HG02840 (cell line): ENCODE data around the gene CADPS2.
A peak's percentile ranks its signal among the peaks of the same experiment; 100 is the strongest.

ENCODE experiments used
- ATAC-seq: cut with Tn5 transposase; IDR thresholded peaks from one replicate; pipeline ENCODE4 v1.9.1; 2021; ENCODE audit warnings: mild to moderate bottlenecking, moderate library complexity, moderate number of reproducible peaks; ENCODE audit not compliant: unreplicated experiment, low FRiP score

CADPS2 gene

GRCh38 chr7:122550545-122550944 lies 335.7 kb downstream of the CADPS2 start:
- no peak for ATAC-seq

- ATAC-seq, result no peak
Observed at GRCh38 chr7:122549578-122549977, 336.7 kb downstream of the CADPS2 start.

GRCh38 chr7:122546496-122546895 lies 339.8 kb downstream of the CADPS2 start:
- ATAC-seq, result no peak

- ATAC-seq, result peak; percentile 76
Observed at GRCh38 chr7:122544463-122544862, 341.8 kb downstream of the CADPS2 start.

- ATAC-seq, result no peak
Observed at GRCh38 chr7:122543891-122544290, 342.4 kb downstream of the CADPS2 start.

- no peak for ATAC-seq
Observed at GRCh38 chr7:122543166-122543565, 343.1 kb downstream of the CADPS2 start.

- no peak for ATAC-seq
Observed at GRCh38 chr7:122535086-122535485, 351.2 kb downstream of the CADPS2 start.

- no peak for ATAC-seq
Observed at GRCh38 chr7:122532406-122533269, 353.6 kb downstream of the CADPS2 start.

GRCh38 chr7:122528879-122529481 lies 357.3 kb downstream of the CADPS2 start:
- ATAC-seq, result no peak

- no peak for ATAC-seq
Observed at GRCh38 chr7:122525355-122525754, 360.9 kb downstream of the CADPS2 start.

GRCh38 chr7:122521767-122522166 lies 364.5 kb downstream of the CADPS2 start:
- ATAC-seq, result no peak

- ATAC-seq, result no peak
Observed at GRCh38 chr7:122520971-122521555, 365.2 kb downstream of the CADPS2 start.

GRCh38 chr7:122518488-122518887 lies 367.8 kb downstream of the CADPS2 start:
- ATAC-seq, result no peak

GRCh38 chr7:122517576-122517975 lies 368.7 kb downstream of the CADPS2 start:
- no peak for ATAC-seq

- no peak for ATAC-seq
Observed at GRCh38 chr7:122515404-122515803, 370.9 kb downstream of the CADPS2 start.

GRCh38 chr7:122511268-122511667 lies 375.0 kb downstream of the CADPS2 start:
- no peak for ATAC-seq

GRCh38 chr7:122507591-122507990 lies 378.7 kb downstream of the CADPS2 start:
- ATAC-seq, result no peak

- ATAC-seq, result no peak
Observed at GRCh38 chr7:122492007-122492406, 394.3 kb downstream of the CADPS2 start.

- no peak for ATAC-seq
Observed at GRCh38 chr7:122488241-122488640, 398.0 kb downstream of the CADPS2 start.

- no peak for ATAC-seq
Observed at GRCh38 chr7:122487131-122487530, 399.1 kb downstream of the CADPS2 start.

GRCh38 chr7:122485856-122486255 lies 400.4 kb downstream of the CADPS2 start:
- no peak for ATAC-seq

- no peak for ATAC-seq
Observed at GRCh38 chr7:122482212-122482611, 404.0 kb downstream of the CADPS2 start.
